HG03095 (cell line): ENCODE data around the gene RBM25.
"Not testable (repeated sequence)": the region's sequence is repeated elsewhere in the genome, so short reads cannot be mapped to it uniquely, and the experiment has no call there.

Source experiments
- ATAC-seq: cut with Tn5 transposase; IDR thresholded peaks from one replicate; pipeline ENCODE4 v1.9.1; 2021; ENCODE audit warnings: moderate library complexity; ENCODE audit not compliant: unreplicated experiment

Gene RBM25

DNA sequence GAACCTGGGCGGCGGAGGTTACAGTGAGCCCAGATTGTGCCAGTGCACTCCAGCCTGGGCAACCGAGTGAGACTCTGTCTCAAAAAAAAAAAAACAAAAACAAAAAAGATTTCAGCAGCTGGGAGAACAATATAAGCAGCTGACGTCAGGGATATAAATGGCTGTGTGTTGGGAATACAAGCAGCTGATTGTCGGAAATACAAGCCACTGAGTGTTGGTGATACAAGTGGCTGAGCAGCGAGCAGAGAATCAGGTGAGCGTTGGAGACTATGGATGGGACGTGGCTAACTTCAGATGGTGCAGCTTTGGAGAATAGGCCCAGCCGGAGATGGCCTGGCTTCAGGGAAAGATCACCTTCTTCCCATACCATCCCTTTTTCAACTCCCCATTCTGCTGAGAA lies 109.9 kb downstream of the RBM25 start:
- no peak for ATAC-seq

DNA sequence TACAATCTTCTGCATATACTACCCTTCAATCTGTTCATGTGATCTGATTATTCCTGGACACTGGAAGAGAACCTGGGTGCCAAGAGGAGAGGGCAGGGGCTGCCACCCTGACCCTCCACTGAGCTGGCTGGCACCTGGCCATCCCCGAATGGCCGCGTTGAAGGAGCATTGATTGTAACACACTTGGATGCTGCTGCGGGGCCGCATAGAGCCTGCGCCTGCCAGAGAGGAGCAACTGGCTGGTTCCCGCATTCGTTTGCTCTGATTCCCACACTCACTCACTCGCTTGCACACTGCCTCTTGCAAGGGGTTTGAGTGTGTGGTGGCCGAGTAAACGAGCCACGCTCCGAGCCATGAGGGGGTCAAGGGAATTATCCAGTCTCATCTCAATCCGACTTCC lies 110.4 kb downstream of the RBM25 start:
- ATAC-seq, result no peak

DNA sequence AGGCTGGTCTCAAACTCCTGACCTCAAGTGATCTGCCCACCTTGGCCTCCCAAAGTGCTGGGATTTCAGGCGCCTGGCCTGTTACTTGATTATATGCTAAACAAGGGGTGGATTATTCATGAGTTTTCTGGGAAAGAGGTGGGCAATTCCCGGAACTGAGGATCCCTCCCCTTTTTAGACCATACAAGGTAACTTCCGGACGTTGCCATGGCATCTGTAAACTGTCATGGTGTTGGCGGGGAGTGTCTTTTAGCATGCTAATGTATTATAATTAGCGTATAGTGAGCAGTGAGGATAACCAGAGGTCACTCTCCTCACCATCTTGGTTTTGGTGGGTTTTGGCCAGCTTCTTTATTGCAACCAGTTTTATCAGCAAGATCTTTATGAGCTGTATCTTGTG lies 111.5 kb downstream of the RBM25 start:
- ATAC-seq, result not testable (repeated sequence)

DNA sequence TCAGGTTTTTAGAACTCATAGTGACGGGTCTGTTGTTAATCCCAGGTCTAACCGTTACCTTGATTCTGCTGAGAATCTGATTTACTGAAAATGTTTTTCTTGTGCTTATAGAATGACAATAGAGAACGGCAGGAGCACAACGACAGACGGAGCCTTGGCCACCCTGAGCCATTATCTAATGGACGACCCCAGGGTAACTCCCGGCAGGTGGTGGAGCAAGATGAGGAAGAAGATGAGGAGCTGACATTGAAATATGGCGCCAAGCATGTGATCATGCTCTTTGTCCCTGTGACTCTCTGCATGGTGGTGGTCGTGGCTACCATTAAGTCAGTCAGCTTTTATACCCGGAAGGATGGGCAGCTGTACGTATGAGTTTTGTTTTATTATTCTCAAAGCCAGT lies 112.4 kb downstream of the RBM25 start:
- no peak for ATAC-seq

DNA sequence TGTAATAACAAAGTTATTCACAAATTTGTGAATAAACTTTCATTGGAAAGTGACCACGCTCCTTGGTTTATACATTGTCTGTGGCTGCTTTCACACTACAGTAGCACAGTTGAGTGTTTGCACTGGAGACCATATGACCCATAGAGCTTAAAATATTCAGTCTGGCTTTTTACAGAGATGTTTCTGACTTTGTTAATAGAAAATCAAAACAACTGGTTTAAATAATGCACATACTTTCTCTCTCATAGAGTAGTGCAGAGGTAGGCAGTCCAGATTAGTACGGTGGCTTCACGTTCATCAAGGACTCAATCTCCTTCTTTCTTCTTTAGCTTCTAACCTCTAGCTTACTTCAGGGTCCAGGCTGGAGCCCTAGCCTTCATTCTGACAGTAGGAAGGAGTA lies 114.2 kb downstream of the RBM25 start:
- no peak for ATAC-seq

DNA sequence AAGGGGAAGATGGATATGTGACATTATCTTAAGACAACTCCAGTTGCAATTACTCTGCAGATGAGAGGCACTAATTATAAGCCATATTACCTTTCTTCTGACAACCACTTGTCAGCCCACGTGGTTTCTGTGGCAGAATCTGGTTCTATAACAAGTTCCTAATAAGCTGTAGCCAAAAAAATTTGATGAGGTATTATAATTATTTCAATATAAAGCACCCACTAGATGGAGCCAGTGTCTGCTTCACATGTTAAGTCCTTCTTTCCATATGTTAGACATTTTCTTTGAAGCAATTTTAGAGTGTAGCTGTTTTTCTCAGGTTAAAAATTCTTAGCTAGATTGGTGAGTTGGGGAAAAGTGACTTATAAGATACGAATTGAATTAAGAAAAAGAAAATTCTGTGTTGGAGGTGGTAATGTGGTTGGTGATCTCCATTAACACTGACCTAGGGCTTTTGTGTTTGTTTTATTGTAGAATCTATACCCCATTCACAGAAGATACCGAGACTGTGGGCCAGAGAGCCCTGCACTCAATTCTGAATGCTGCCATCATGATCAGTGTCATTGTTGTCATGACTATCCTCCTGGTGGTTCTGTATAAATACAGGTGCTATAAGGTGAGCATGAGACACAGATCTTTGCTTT lies 114.9 kb downstream of the RBM25 start:
- ATAC-seq, result no peak
